ENCODE data around the gene KIAA1217.
A peak's percentile ranks its signal among the peaks of the same experiment; 100 is the strongest.

Gene KIAA1217

GRCh38 chr10:24483701-24484100 is 274.8 kb downstream of the KIAA1217 start:
- DNase-seq = peak in 1 of 2 experiments; percentile 4
- no peak for TF ChIP-seq POLR2A (IDR thresholded peaks at IDR 0.05; ENCODE audit: low read length)
- no peak for TF ChIP-seq GATA1 (IDR thresholded peaks at IDR 0.05; ENCODE audit: low read depth, low read length)

DNA sequence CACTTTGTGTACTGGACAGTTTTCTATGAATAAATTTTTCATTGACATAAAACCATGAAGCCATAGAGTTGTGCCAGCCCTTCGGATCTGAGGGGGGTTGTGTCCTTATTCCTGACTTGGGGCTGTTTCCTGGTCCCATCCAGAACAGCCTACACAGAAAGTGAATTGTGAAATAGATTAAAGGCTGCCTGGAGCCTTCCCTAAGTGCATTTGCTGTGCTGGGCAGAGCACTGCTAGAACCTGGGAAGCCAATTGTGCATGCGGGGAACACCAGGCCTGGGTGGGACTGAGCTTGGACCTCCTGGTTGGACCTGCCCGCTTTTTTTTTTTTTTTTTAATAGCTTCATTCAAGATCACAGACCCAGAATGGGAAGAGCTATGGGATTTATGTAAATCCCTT is 275.8 kb downstream of the KIAA1217 start:
- DNase-seq = no peak
- TF ChIP-seq POLR2A (IDR thresholded peaks at IDR 0.05; ENCODE audit: low read length) (no peak), GATA1 (IDR thresholded peaks at IDR 0.05; ENCODE audit: low read depth, low read length) (no peak)

GRCh38 chr10:24485304-24485703 is 276.4 kb downstream of the KIAA1217 start:
- no peak for DNase-seq
- TF ChIP-seq GATA1 (IDR thresholded peaks at IDR 0.05; ENCODE audit: low read depth, low read length) (no peak), POLR2A (IDR thresholded peaks at IDR 0.05; ENCODE audit: low read length) (no peak)

DNA sequence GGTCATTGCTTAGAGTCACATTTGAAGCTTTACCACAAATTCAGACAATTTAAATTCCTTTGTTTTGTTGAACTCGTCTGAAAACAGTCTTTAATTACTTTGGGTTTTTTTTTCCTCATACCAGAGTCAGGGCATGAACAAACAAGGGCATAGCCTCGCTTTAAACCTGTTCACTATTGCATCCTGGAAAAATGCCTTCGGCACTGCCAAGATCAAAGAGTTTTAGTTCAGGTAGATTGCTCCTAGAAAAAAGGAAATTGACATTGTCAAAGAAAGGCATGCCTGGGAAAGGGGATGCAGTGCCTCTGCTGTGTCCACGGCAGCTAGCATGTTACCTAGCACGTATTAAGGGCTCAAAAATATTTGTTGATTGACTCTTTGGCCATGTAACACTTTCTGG is 279.7 kb downstream of the KIAA1217 start:
- DNase-seq = no peak
- TF ChIP-seq POLR2A (IDR thresholded peaks at IDR 0.05; ENCODE audit: low read length) = no peak
- TF ChIP-seq GATA1 (IDR thresholded peaks at IDR 0.05; ENCODE audit: low read depth, low read length) = no peak

DNA sequence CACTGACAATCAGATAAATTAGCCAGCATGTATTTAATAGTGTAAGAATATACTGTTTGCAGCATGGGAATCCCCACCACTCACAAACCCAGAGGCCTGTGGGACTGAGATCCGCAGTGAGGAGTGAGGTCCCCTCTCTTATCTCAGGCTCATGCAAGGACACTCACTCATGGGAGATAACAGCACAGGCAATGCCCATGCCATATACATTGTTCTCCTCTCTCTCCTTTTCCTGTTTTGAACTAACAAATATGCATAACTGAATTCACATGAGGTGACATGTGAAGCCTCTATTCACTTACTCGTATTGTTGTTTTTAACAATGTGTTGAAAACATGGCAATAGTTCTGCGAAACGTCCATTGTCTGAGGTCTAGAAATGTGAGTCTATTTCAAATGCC is 284.2 kb downstream of the KIAA1217 start:
- peak; percentile 43 to 84 for DNase-seq
- TF ChIP-seq GATA1 (IDR thresholded peaks at IDR 0.05; ENCODE audit: low read depth, low read length) = no peak
- no peak for TF ChIP-seq POLR2A (IDR thresholded peaks at IDR 0.05; ENCODE audit: low read length)

GRCh38 chr10:24494236-24494635 is 285.3 kb downstream of the KIAA1217 start:
- TF ChIP-seq GATA1 (IDR thresholded peaks at IDR 0.05; ENCODE audit: low read depth, low read length) (no peak), POLR2A (IDR thresholded peaks at IDR 0.05; ENCODE audit: low read length) (no peak)
- no peak for DNase-seq

GRCh38 chr10:24494777-24495176 is 285.8 kb downstream of the KIAA1217 start:
- TF ChIP-seq POLR2A (IDR thresholded peaks at IDR 0.05; ENCODE audit: low read length) = no peak
- no peak for TF ChIP-seq GATA1 (IDR thresholded peaks at IDR 0.05; ENCODE audit: low read depth, low read length)
- DNase-seq = no peak

DNA sequence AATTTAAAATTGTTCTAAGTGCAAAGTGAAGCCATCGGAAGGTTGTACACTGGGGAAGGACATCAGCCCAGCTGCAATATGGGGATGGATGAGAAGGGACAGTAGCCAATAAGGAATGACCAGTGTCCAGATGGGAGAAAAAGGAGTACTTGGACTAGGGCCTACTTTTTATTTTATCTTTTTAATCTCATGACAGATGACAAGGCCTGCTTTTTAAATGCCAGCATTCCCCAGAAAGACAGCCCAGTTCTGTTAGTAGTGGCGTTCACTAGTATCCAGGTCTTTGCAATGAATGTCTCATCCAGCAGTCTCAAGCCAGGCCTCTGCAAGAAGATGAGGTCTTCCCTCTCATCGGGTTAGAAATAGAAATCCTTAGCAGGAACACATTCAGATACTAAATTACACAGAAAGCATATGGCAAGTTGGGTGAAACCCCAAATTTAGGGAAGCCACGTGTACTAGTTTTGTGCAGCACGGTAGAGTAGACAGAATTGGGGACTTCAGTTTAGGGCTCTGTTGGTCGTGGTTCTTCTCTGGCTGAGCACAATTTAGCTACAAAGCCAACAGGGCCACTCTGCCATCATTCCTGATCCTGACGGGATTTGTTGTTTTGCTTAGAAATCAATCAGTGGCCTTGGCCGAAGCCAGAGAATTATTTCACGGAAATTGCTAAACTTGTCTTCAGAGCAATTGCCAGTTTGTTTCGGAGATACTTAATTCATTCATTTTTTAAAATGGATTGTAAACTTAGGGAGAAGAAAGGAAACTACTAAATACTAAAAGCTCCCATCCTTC is 286.9 kb downstream of the KIAA1217 start:
- no peak for DNase-seq
- TF ChIP-seq GATA1 (IDR thresholded peaks at IDR 0.05; ENCODE audit: low read depth, low read length) (no peak), POLR2A (IDR thresholded peaks at IDR 0.05; ENCODE audit: low read length) (no peak)

DNA sequence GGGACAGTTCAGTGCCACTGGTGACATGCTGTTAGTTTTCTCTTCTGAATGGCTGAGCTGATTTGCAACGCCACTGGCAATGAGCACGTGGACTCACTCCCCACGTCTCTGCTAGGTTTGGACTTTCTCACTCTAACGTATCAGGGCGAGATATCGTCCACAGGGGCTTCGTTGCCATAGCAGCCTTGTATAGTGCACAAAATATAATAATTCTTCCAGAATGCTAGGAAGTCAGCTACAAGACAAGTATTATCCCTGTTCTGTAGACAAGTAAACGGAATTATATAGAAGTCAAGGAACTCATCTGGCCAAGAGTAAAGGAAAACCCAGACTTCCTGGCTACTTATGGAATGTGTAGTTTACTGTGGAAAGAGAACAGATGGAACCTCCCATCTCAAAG is 288.0 kb downstream of the KIAA1217 start:
- DNase-seq = no peak
- no peak for TF ChIP-seq GATA1 (IDR thresholded peaks at IDR 0.05; ENCODE audit: low read depth, low read length)
- no peak for TF ChIP-seq POLR2A (IDR thresholded peaks at IDR 0.05; ENCODE audit: low read length)

GRCh38 chr10:24501056-24501711 is 292.2 kb downstream of the KIAA1217 start:
- DNase-seq = no peak
- TF ChIP-seq POLR2A (IDR thresholded peaks at IDR 0.05; ENCODE audit: low read length) = no peak
- no peak for TF ChIP-seq GATA1 (IDR thresholded peaks at IDR 0.05; ENCODE audit: low read depth, low read length)

DNA sequence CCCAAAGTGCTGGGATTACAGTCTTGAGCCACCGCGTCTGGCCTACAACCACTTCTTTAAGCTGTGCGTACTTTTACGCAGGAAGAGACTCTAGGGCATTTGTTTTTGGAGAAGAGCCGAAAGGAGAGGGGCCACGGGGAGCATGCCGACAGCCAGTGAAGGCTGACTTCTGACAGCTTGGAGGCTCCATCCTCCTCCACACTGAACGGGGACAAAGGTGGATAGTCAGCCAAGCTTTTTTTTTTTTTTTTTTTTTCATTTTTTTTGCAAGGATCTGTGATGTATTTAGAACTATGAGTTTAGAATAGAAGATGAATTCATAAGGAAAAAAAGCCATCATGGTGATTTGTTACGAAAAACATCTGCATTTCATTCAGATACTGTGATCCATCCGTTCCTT is 293.1 kb downstream of the KIAA1217 start:
- TF ChIP-seq POLR2A (IDR thresholded peaks at IDR 0.05; ENCODE audit: low read length) = no peak
- no peak for TF ChIP-seq GATA1 (IDR thresholded peaks at IDR 0.05; ENCODE audit: low read depth, low read length)
- DNase-seq = no peak

GRCh38 chr10:24502801-24503460 is 294.0 kb downstream of the KIAA1217 start:
- DNase-seq = no peak
- TF ChIP-seq POLR2A (IDR thresholded peaks at IDR 0.05; ENCODE audit: low read length) = no peak
- no peak for TF ChIP-seq GATA1 (IDR thresholded peaks at IDR 0.05; ENCODE audit: low read depth, low read length)

DNA sequence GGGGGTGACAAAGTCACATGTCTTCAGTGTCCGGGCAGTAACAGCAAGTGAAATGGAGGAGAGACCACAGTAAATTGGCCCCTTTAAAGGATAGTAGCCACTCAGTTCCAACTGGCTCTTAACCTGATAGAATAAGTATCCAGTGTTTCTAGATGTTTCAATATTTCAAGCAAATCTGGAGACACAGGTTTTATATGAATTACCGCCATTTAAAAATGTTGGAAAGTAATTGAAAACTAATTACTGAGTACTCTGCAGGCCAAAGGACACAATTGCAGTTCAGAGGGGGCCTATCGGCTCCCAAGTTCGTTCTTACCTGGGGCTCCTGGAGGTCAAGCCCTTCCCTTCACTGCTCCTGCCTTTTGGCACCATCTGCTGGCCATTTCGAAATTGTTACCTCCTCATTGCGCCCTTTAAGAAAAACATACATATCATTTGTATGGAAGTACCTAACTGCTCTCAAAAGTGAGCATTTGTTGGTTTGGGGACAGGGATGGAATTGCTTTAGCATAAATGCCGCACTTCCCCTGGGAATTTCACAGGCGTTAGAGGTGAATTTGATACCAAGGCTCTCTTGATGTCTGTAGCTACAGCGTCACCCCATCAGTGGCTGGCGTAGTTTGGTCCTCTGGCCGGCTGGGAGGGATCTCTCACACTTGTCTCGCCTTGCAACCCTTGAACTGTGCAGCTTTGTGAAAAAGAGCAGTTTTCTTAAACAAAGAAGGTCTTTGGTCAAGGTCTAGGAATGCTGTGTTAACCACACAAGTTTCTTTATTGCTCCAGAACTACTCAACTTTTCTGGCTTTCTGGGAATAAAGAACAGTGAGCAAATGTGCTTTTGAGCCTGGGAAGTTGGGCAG is 294.8 kb downstream of the KIAA1217 start:
- DNase-seq = peak; percentile 58 to 66

More for the DNA sequence above, 294.8 kb downstream of the KIAA1217 start:
- TF ChIP-seq GATA1 (IDR thresholded peaks at IDR 0.05; ENCODE audit: low read depth, low read length) = no peak
- no peak for TF ChIP-seq POLR2A (IDR thresholded peaks at IDR 0.05; ENCODE audit: low read length)
